Effector memory CD4-positive, alpha-beta T cell (primary cell): ENCODE measurements around the gene GDPGP1.
"Not testable (repeated sequence)": the region's sequence is repeated elsewhere in the genome, so short reads cannot be mapped to it uniquely, and the experiment has no call there.

Source experiments
- DNase-seq, 3 donors: peaks; one replicate each; pipeline ENCODE4 v3.0.0-alpha.2; 2020
- H3K27ac ChIP-seq: 2 replicates; pipeline ENCODE4 v1.7.0; 2013; ENCODE audit warnings: mild to moderate bottlenecking, low read length, moderate library complexity; ENCODE audit not compliant: insufficient read depth, poor library complexity, severe bottlenecking
- H3K27me3 ChIP-seq: replicated peaks from 2 replicates; pipeline ENCODE4 v1.7.0; 2013; ENCODE audit warnings: mild to moderate bottlenecking, low read length; ENCODE audit not compliant: insufficient read depth, control insufficient read depth, poor library complexity, severe bottlenecking
- H3K36me3 ChIP-seq: 2 replicates; pipeline ENCODE4 v1.7.0; 2013; ENCODE audit warnings: mild to moderate bottlenecking, low read length, moderate library complexity; ENCODE audit not compliant: control insufficient read depth, insufficient read depth
- H3K4me1 ChIP-seq: 2 replicates; pipeline ENCODE4 v1.7.0; 2013; ENCODE audit warnings: low read length, mild to moderate bottlenecking; ENCODE audit not compliant: control insufficient read depth, insufficient read depth, poor library complexity, severe bottlenecking
- H3K4me3 ChIP-seq: 2 replicates; pipeline ENCODE4 v1.7.0; 2013; ENCODE audit warnings: low read length, low read depth, mild to moderate bottlenecking; ENCODE audit not compliant: insufficient read depth, poor library complexity, severe bottlenecking
- H3K9me3 ChIP-seq: 2 replicates; pipeline ENCODE4 v1.7.0; 2013; ENCODE audit warnings: mild to moderate bottlenecking, low read length, moderate library complexity; ENCODE audit not compliant: control insufficient read depth

GDPGP1 gene

DNA sequence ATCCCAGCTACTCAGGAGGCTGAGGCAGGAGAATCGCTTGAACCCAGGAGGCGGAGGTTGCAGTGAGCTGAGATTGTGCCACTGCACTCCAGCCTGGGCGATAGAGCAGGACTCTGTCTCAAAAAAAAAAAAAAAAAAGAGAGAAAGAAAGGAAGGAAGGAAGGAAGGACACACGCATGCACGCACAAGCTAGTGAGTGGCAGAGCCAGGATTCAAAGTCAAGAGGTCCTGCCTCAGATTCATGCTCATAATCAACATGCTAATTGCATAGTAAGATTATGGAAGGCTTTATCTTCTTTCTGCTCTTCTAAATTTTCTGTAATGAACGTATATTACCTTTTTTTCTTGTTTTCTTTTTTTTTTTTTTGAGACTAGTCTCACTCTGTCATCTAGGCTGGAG is 26.7 kb downstream of the GDPGP1 start:
- H3K27me3 ChIP-seq, H3K4me1 ChIP-seq, DNase-seq, H3K9me3 ChIP-seq, H3K36me3 ChIP-seq, H3K4me3 ChIP-seq, H3K27ac ChIP-seq: not testable (repeated sequence)

DNA sequence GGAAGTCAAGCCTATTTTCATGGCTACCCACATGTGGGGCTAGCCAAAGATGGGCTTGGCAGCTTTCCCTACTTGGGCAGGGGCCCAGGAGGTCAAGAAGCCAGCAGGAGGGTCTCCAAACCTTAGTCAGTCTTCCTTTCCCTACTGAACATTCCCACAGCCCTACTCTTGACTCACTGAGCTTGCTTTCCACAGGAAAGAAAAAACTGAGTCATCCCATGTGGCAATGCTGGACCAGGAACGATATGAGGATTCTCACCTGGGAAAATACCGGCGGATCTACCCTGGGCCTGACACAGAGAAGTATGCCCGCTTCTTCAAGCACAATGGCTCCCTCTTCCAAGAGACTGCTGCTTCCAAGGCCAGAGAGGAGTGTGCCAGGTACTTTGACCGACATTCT is 27.8 kb downstream of the GDPGP1 start:
- Histone ChIP-seq H3K4me1 (peaks cover 14% of the 10 kb centered on the region), H3K27me3 (no peaks in the 10 kb centered on the region), H3K27ac (no peak overlapping the region), H3K9me3 (no peaks in the 10 kb centered on the region), H3K4me3 (no peak overlapping the region), H3K36me3 (no peaks in the 10 kb centered on the region)
- DNase-seq: no peak

DNA sequence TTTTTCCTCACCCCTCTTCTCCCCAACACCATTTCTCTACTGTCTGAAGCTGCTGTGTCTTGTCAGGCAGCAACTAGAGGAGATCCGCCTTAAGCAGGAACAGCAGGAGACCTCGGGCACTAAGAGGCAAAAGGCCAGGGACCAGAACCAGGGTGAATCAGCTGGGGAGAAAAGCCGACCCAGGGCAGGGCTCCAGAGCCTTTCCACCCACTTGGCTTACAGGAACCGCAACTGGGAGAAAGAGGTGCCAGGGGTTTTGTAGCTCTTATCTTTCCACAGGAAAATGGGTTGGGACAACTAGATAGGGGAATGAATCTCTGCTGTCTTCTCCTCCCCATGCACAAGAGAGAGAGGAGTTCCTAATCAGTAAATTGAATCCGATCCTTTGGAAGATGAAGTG is 28.4 kb downstream of the GDPGP1 start:
- Histone ChIP-seq H3K36me3 (no peaks in the 10 kb centered on the region), H3K4me3 (no peak overlapping the region)

DNA sequence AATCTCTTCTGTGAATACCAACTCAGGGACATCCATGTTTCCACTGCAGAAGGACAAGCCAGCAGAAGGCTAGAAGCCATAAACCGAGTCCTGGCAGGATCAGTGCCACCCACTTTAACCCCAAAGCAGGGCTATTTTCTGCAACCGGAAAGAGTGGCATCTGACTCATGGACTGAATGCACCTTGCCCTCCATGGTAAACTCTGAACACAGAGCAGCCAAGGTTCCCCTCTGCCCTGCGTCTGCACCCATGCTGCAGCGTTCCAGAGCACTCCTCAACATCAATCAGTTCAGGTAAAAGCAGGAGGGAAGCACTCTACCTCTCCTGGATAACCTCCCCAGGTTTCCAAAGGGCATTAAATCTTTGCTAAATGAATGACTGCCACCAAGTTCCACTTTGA is 30.7 kb downstream of the GDPGP1 start:
- Histone ChIP-seq H3K4me3 (peak overlapping the region; percentile 71), H3K27me3 (no peaks in the 10 kb centered on the region), H3K27ac (peak overlapping the region; percentile 96), H3K9me3 (no peaks in the 10 kb centered on the region), H3K4me1 (peaks cover 35% of the 10 kb centered on the region), H3K36me3 (peaks cover 3% of the 10 kb centered on the region)
- peak in 2 of 3 donors; percentile 9 to 11 for DNase-seq

More for the DNA sequence above, 28.4 kb downstream of the GDPGP1 start:
- no peak overlapping the region for H3K27ac ChIP-seq
- no peak for DNase-seq
- H3K4me1 ChIP-seq: peaks cover 21% of the 10 kb centered on the region
- H3K27me3 ChIP-seq: no peaks in the 10 kb centered on the region
- no peaks in the 10 kb centered on the region for H3K9me3 ChIP-seq

DNA sequence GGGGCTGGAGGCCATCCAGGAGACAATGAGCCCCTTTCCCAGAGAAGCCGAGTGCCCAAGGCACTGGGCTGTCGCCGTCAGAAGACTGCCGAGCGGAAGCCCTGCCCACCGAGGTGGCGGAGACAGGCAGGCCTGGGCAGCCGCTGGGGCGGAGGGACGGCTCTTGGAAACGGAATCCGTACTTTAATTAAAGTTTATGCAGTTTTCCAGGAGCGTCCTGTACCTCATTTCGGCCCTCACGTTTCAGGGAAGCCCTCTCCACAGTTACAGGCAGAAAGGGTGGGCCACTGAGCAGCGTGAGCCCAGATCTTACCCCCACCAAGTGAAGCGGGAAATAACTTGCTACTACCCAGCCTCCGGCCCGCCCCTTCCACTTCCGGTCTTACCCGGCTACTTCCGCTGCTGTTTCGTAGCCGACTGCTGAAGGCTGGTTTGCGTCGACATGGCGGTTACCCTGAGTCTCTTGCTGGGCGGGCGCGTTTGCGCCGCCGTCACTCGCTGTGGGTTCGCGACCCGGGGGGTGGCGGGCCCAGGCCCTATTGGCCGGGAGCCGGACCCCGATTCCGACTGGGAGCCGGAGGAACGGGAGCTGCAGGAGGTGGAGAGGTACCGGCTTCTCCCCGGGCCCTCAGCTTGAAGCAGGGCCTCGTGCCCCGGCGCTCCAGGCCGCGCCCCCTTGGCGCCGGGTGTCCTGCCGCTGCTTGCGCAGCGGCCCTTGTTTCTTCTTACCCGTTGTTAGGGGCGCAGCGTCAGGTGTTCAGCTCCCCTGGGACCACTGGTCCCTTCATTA is 31.5 kb downstream of the GDPGP1 start, which contains the start of gene NGRN:
TSS of gene NGRN (plus strand) at position 402 of the 790 bp plus-strand sequence. CDS start at position 443, 41 bp downstream.
- Histone ChIP-seq H3K27me3 (no peaks in the 10 kb centered on the region), H3K4me1 (peaks cover 39% of the 10 kb centered on the region), H3K36me3 (peaks cover 10% of the 10 kb centered on the region), H3K4me3 (peak within 1 kb of the TSS; percentile 71), H3K27ac (peak within 1 kb of the TSS; percentile 96), H3K9me3 (no peaks in the 10 kb centered on the region)
- DNase-seq: peak; percentile 80 to 85 (median 84)

DNA sequence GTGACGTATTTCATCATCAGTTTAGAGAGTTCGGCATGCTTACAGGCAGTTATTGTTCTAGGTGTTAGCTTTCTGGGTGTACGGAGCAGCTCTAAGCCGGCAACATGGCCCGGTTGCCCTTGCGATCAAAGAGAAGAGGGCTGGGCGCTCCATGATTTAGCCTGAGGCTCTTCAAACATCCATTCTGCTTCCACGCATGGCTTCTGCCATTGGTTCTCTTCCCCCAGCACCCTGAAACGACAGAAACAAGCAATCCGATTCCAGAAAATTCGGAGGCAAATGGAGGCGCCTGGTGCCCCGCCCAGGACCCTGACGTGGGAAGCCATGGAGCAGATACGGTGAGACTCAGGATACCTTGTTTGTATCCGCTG is 32.0 kb downstream of the GDPGP1 start:
- no peaks in the 10 kb centered on the region for H3K9me3 ChIP-seq
- H3K36me3 ChIP-seq: peaks cover 15% of the 10 kb centered on the region
- peak; percentile 11 to 53 (median 32) for DNase-seq
- H3K4me3 ChIP-seq: peak overlapping the region; percentile 71
- peaks cover 39% of the 10 kb centered on the region for H3K4me1 ChIP-seq
- H3K27ac ChIP-seq: peak overlapping the region; percentile 96
- no peaks in the 10 kb centered on the region for H3K27me3 ChIP-seq

DNA sequence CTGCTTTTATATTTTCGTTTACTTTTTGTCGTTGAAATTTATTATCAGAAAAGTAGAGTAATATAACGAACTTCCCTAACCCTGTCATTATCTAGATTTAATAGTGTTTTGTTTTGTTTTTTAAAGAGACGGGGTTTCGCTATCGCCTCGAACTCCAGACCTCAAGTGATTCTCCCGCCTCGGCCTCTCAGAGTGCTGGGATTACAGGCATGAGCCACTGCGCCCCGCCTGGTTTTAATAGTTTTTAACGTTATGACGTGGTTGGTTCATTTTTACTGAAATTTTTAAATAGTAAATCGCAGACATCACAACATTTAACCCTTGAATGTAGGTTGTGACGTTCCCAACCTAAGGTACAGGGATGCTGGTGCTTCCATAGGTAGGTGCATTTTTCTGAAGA is 32.5 kb downstream of the GDPGP1 start:
- peak in 1 of 3 donors; percentile 23 for DNase-seq

DNA sequence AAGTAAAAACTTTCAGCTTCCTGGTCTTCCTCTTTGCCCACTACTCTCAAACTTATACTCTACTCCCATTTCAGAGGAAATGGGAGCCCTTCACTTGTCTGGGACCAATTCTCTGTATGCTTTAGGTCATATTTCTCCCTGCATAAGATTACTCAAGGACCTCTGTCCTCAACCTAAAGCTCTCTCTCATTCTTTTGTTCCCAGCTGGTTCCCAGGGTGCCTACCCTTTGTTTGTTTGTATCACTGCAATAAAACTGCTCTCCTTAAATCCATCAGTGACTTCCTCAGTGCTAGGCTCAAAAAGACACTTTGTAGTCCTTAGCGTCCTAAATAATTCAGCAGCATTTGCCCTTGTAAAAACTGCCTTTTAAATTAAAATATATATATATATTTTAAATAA is 34.4 kb downstream of the GDPGP1 start:
- no peak overlapping the region for H3K4me3 ChIP-seq

More for the DNA sequence above, 32.5 kb downstream of the GDPGP1 start:
- H3K36me3 ChIP-seq: peaks cover 20% of the 10 kb centered on the region
- peaks cover 39% of the 10 kb centered on the region for H3K4me1 ChIP-seq
- no peaks in the 10 kb centered on the region for H3K27me3 ChIP-seq
- H3K4me3 ChIP-seq: peak overlapping the region; percentile 71
- no peaks in the 10 kb centered on the region for H3K9me3 ChIP-seq
- peak overlapping the region; percentile 96 for H3K27ac ChIP-seq

DNA sequence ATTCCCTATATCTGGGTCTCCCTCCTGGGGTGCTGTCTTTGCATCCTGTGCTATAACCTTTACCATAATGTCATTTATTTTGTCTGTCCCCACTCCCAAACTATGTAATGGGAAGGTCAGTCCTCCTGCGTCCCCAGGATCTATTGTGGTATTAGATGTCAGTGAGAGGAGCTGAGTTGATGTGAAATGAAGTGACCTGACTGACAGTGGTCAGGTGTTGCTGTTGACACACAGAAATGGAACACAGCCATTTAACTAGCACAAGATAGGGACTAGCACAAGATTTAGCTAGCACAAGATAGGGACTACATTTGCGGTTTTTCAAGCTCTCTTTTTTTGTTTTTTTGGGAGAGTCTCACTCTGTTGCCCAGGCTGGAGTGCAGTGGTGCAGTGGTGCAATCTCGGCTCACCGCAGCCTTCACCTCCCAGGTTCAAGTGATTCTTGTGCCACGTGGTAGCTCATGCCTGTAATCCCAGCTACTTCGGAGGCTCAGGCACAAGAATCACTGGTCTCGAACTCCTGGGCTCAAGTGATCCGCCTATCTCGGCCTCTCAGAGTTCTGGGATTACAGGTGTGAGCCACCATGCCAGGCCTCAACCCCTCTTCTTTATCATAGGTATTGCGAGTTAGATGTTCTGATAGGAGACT is 36.6 kb downstream of the GDPGP1 start:
- H3K27me3 ChIP-seq: no peaks in the 10 kb centered on the region
- no peaks in the 10 kb centered on the region for H3K9me3 ChIP-seq
- H3K4me1 ChIP-seq: peaks cover 30% of the 10 kb centered on the region
- DNase-seq: no peak
- H3K27ac ChIP-seq: no peak overlapping the region
- H3K4me3 ChIP-seq: no peak overlapping the region
- peaks cover 28% of the 10 kb centered on the region for H3K36me3 ChIP-seq

More for the DNA sequence above, 34.4 kb downstream of the GDPGP1 start:
- Histone ChIP-seq H3K27me3 (no peaks in the 10 kb centered on the region), H3K36me3 (peaks cover 28% of the 10 kb centered on the region), H3K27ac (no peak overlapping the region), H3K9me3 (no peaks in the 10 kb centered on the region), H3K4me1 (peaks cover 39% of the 10 kb centered on the region)
- DNase-seq: no peak
